Measurements from ENCODE around the gene SLC45A1.

GRCh38 chr1:8352886-8353785, 35.2 kb downstream of the SLC45A1 start:
- TF ChIP-seq CTCF (IDR thresholded peaks at IDR 0.05) (no peak), POLR2A (IDR thresholded peaks at IDR 0.05) (no peak)
